Body of pancreas (tissue), 4 donors: ENCODE data around the gene DRD1.

Experiments used
- POLR2A ChIP-seq, 3 donors: fragments of 450-650 bp; IDR thresholded peaks; one replicate each; pipeline ENCODE4 v1.6.1; 2016; ENCODE audit warnings: antibody characterized with exemption in 3 of 3, mild to moderate bottlenecking in 2 of 3
- TF ChIP-seq, protein P1 (sequence below), 7 experiments: fragments of 450-650 bp in 4 of 7; fragments of 200-600 bp in 3 of 7; sonication (generic) in 3 of 7; IDR thresholded peaks; one replicate each; pipeline ENCODE4 v1.5.1; 2016 to 2019; ENCODE audit warnings: antibody characterized with exemption in 7 of 7

DNA sequence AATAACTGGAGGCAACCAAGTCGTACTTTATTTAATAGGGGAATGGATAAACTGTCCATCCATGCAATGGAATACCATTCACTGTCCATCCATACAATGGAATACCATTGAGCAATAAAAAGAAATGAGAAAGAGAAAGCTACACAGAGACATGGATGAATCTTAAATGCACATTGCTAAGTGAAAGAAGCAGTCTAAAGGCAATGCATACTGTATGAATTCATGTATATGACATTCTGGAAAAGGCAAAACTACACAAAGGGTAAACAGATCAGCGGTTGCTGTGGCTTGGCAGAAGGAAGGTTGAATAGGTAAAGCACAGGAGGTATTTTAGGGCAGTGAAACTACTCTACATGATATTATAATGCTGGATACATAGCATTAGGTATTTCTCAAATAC is 16.2 kb downstream of the DRD1 start:
- TF ChIP-seq, protein P1, sequence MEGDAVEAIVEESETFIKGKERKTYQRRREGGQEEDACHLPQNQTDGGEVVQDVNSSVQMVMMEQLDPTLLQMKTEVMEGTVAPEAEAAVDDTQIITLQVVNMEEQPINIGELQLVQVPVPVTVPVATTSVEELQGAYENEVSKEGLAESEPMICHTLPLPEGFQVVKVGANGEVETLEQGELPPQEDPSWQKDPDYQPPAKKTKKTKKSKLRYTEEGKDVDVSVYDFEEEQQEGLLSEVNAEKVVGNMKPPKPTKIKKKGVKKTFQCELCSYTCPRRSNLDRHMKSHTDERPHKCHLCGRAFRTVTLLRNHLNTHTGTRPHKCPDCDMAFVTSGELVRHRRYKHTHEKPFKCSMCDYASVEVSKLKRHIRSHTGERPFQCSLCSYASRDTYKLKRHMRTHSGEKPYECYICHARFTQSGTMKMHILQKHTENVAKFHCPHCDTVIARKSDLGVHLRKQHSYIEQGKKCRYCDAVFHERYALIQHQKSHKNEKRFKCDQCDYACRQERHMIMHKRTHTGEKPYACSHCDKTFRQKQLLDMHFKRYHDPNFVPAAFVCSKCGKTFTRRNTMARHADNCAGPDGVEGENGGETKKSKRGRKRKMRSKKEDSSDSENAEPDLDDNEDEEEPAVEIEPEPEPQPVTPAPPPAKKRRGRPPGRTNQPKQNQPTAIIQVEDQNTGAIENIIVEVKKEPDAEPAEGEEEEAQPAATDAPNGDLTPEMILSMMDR (IDR thresholded peaks at IDR 0.05): no peak
- no peak for TF ChIP-seq POLR2A (IDR thresholded peaks at IDR 0.05)
